Activated CD4-positive, alpha-beta T cell treated with anti-CD3 and anti-CD28 coated beads, Interleukin-2, Interleukin-6, amounts not matched to agents 100 ng/mL and 50 ng/mL, durations not matched to agents 16 hours and 8 hours (primary cell): ENCODE results near the gene BRD1.
A peak's percentile ranks its signal among the peaks of the same experiment; 100 is the strongest.

Experiments used
- DNase-seq: peaks from one replicate; pipeline ENCODE4 v3.0.0-alpha.2; 2020

Gene BRD1

DNA sequence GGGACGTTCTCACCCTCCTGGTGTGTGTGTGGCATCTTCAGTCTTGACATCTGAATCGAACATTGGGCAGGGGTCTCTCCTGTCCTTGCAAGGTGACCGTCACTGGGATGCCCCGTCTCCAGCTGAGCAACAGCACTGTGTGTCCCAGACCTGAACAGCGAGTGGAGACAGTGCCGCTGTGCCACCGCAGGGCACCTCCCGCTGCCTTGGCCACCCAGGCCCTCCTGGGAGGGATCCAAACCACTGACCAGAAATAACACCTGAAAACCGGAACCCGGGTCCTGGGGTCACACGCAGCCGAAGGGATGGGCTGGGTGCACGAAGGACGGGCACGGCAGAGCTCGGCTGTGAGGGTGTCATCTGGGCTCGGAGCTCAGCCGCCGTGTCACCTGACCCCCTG, 102.2 kb downstream of the BRD1 start:
- no peak for DNase-seq

- DNase-seq = peak; percentile 85
Observed at GRCh38 chr22:49724893-49725489, 102.7 kb downstream of the BRD1 start.

DNA sequence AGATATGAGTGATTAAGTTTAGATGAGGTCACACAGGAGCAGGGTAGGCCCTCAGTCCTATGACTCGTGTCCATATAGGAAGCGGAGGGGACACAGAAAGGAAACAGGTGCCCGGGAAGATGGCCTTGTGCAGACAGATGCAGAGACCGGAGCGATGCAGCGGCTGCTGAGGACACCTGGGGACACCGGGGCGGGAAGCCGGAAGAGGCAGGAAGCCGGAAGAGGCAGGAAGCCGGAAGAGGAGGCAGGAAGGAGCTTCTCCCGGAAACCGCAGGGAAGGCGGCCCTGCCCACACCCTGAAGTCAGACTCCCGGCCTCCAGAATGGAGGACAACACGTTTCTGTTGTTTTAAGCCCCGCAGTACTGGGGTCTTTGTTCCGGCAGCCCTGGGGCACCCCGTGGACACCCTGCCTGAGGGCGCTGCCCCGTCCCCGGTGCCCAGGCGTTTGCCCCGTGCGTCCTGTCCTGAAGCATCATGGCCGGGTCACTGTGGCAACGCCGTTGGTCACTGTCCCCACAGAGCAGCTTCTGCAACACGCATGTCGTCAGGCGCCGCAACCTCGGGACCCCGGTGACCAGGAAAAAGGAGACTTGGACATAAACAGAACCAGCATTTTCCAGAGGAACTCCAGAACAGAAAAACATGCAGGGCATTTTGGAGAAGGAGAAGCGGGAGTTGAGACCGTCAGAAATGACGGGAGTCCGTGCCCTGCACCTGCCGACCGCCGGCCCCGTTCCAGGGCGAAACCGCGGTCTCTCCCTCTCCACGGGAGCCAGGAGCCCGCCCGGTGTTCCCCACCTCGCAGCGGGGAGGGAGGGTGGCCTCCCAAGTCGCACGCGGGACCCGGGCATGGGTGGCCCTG, 103.4 kb downstream of the BRD1 start:
- peak; percentile 55 for DNase-seq

DNA sequence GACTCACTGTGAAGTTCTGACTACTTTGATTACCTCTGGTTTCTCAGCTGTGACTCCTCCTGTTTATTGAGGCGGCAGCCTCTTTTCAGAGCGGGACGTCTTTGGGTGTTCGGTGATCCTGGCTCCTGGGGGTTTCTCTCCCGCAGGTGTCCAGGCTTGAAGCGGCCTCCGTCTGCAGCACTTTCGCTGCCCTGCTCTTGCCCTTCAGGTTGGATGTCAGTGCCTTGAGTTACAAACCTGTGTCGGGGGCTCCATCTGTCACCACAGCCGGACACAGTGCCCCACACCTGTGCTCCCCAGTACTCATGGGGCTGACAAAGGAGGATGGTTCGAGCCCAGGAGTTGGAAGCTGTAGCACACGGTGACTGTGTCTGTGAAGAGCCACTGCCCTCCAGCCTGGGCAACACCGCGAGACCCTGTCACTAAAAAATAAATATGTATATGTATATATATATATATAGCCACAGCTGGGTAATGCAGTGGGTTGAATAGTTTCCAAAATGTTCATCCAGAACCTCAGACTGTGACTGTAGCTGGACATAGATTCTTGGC, 104.1 kb downstream of the BRD1 start:
- DNase-seq = no peak
